ENCODE data around the gene FBXL14.

Gene FBXL14, protein sequence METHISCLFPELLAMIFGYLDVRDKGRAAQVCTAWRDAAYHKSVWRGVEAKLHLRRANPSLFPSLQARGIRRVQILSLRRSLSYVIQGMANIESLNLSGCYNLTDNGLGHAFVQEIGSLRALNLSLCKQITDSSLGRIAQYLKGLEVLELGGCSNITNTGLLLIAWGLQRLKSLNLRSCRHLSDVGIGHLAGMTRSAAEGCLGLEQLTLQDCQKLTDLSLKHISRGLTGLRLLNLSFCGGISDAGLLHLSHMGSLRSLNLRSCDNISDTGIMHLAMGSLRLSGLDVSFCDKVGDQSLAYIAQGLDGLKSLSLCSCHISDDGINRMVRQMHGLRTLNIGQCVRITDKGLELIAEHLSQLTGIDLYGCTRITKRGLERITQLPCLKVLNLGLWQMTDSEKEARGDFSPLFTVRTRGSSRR

DNA sequence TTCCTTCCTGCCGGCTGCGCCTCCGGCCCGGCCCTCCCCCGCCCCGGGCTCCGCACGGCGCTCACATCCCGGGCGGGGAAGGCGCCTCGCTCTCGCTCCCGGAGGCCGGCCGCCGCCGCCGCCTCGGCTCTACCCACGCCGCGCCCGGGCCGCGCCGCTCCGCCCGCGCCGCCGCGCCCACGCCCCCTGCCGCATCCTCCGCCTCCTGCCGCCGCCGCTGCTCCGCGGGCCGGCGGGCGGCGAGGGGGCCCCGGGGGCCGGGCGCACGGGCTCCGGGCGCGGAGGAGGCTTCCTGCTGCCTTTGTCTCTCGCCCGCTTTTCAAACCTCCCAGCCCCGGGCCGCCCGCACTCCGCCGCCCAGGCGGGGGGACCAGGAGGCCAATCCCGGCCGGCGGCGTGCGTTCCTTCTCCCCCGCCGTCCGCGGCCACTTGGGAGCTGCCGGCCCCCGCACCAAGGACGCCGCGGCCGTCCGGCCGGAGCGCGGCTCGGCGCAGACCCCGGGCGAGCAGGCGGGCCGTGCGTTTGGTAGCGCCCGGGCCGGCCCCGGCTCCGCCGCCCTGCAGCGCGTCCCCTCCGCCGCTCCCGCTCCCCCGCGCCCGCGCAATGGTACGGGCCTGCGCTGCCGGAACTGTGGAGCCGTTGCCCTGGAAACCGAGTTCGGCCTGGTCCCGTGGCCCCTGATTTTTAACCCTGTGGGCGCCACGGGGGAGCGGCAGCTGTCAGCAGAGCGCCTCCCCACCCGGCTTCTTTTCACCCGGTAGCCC, at the start of gene FBXL14:
FBXL14 (minus strand) TSS at position 321 of the 765 bp plus-strand sequence. CDS start 515 bp downstream, outside the sequence.
- H3K36me3 ChIP-seq: peaks cover 0 to 11% (median 0%) of the 10 kb centered on the region in 11 experiments; a peak in 4 of 22 replicates
- H3K27me3 ChIP-seq: no peaks in the 10 kb centered on the region
- H4K20me1 ChIP-seq: peaks cover 40 to 46% (median 45%) of the 10 kb centered on the region in 11 experiments; a peak in 21 of 22 replicates
- peak within 1 kb of the TSS; percentile 93 to 97 (median 96) for H3K9ac ChIP-seq
- peaks cover 46 to 56% (median 51%) of the 10 kb centered on the region in 10 experiments for H3K4me1 ChIP-seq
- peak within 1 kb of the TSS; percentile 81 to 95 (median 90) for H3K4me3 ChIP-seq
- no peaks in the 10 kb centered on the region for H3K9me3 ChIP-seq (replicated peaks in 1 of 11)
- TF ChIP-seq Cebpa-rat (IDR thresholded peaks at IDR 0.05): no peak
- H3K4me2 ChIP-seq: peak within 1 kb of the TSS; percentile 95 to 100 (median 99)
- H3K27ac ChIP-seq: peak within 1 kb of the TSS; percentile 94 to 97 (median 96)

DNA sequence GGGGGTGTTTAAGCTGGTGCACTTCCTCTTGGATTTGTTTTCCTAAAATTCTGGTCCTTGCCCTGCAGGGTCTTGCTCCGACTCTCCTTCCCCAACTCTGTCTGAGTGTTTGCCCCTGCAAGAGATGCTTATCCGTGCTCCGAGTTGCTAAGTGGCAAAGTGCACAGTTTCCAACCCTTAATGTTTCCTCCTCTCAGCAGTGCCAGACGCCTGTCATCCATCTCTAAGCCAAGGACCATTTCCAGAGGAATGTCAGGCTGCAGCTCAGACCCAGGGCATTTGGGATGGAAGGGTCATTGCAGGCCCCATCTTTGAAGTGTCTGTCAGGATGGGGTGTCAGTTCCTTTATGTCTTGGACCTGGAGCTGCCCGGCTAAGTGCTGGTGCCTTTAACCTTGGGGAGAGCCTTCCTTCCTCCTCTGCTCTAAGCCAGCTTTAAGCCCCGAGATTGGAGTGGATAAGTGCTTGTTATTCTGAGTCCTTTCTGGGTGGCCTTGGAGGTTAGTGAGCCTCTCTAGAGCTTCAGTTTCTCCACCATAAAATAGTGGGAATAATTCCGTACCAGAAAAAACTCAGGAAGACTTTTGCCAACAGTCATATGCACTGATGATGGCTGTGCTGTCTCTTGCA, 49.6 kb upstream of the FBXL14 start:
- no peaks in the 10 kb centered on the region for H3K27me3 ChIP-seq
- H3K36me3 ChIP-seq: no peaks in the 10 kb centered on the region
- H3K27ac ChIP-seq: no peak overlapping the region
- peaks cover 10 to 37% (median 29%) of the 10 kb centered on the region in 10 experiments for H3K4me1 ChIP-seq
- no peak overlapping the region for H3K9ac ChIP-seq
- H3K9me3 ChIP-seq (replicated peaks in 1 of 11): no peaks in the 10 kb centered on the region
- no peak for TF ChIP-seq Cebpa-rat (IDR thresholded peaks at IDR 0.05)
- no peak overlapping the region for H3K4me3 ChIP-seq
- peak overlapping the region in 3 of 11 experiments; percentile 50 to 60 (median 50); a peak in 4 of 22 replicates for H3K4me2 ChIP-seq
- H4K20me1 ChIP-seq: no peaks in the 10 kb centered on the region

DNA sequence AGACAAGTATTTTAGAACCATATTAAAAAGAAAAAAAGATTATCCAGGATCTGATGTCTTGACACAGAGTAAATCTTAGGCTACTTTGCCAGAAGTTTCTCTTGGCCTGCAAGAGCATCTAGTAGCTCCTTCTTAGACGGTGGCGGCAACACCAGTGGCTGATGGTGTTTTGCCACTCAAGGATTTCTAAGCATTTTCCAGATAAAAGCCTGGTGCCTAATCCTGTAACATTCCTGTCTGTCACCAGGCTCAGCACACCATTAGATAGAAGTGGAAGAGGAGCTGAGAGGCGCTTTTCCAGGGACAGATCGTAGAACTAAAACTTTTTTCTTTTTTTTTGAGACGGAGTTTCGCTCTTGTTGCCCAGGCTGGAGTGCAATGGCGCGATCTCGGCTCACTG, 48.7 kb upstream of the FBXL14 start:
- Histone ChIP-seq H3K4me2 (no peak overlapping the region), H3K27me3 (no peaks in the 10 kb centered on the region), H3K36me3 (no peaks in the 10 kb centered on the region), H3K4me3 (no peak overlapping the region), H3K4me1 (peaks cover 10 to 37% (median 29%) of the 10 kb centered on the region in 10 experiments), H3K27ac (no peak overlapping the region), H4K20me1 (no peaks in the 10 kb centered on the region), H3K9ac (no peak overlapping the region), H3K9me3 (replicated peaks in 1 of 11) (no peaks in the 10 kb centered on the region)
- no peak for TF ChIP-seq Cebpa-rat (IDR thresholded peaks at IDR 0.05)

DNA sequence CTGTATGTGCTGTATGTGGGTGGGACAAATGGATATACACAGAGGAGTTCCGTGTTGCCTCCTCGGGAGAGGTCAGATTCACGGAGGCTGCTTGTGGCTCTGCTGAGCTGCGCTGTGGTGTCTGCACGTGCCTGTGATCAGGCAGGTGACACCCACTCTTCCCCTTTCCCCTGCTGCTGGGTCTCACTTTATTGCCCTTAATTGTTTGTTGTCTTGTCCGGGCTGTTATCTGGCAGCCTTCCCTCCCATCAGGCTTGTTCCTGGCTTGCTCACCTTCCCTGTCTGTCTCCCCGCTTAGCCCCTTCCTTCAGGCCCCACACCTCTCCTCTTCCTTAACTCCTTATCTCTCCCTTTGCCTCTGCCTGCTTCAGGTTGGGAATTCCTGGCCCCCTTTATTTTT, 48.1 kb upstream of the FBXL14 start:
- H3K36me3 ChIP-seq: no peaks in the 10 kb centered on the region
- no peaks in the 10 kb centered on the region for H3K9me3 ChIP-seq (replicated peaks in 1 of 11)
- H3K4me2 ChIP-seq: no peak overlapping the region
- peaks cover 10 to 37% (median 28%) of the 10 kb centered on the region in 10 experiments for H3K4me1 ChIP-seq
- no peak overlapping the region for H3K4me3 ChIP-seq
- H3K27me3 ChIP-seq: no peaks in the 10 kb centered on the region
- H4K20me1 ChIP-seq: no peaks in the 10 kb centered on the region
- no peak overlapping the region for H3K27ac ChIP-seq
- TF ChIP-seq Cebpa-rat (IDR thresholded peaks at IDR 0.05): no peak
- H3K9ac ChIP-seq: no peak overlapping the region

DNA sequence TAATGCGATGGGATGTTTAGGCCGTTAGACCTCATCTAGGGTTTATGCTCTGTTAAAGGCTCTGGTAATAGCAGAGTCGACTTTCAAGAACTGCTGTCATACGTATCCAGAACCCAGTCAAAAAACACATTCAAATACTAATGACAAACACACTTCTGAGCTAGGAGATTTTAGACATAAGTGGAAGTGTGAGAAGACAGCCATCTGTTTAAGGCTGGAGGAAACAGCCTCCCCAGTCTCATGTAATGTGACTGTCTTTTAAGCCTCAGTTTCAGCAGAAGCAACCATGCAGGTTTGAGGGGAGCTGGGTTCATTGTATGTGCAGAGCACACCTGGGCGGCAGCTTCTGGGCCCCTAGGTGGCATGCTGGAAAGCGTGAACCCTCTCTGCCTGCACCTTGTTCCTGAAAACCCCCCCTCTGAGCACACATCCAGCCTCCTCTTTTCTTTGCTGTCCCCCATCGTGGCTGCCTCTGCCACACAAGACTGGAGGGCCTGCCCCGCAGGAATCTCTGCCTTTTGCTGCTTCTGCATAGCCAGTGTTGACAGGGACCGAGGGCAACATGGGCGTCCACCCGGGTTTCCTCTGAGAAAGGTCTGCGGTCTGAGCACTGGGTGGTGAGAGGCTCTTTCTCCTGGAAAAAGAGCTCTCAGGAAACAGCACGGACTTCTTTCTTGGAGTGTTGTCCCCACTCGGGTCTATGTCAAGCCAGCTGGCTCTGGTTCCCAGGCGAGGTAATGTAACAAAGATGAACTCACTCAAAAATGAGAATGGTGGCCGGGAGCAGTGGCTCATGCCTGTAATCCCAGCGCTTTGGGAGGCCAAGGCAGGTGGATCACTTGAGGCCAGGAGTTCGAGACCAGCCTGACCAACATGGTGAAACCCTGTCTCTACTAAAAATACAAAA, 46.2 kb upstream of the FBXL14 start:
- no peak overlapping the region for H3K4me3 ChIP-seq
- no peak overlapping the region; a peak in 1 of 22 replicates for H3K4me2 ChIP-seq
- no peak for TF ChIP-seq Cebpa-rat (IDR thresholded peaks at IDR 0.05)
- no peak overlapping the region for H3K27ac ChIP-seq
- H3K9ac ChIP-seq: no peak overlapping the region
- peaks cover 6 to 34% (median 13%) of the 10 kb centered on the region in 10 experiments for H3K4me1 ChIP-seq
- no peaks in the 10 kb centered on the region for H4K20me1 ChIP-seq
- no peaks in the 10 kb centered on the region for H3K36me3 ChIP-seq
- H3K9me3 ChIP-seq (replicated peaks in 1 of 11): no peaks in the 10 kb centered on the region
- no peaks in the 10 kb centered on the region for H3K27me3 ChIP-seq

DNA sequence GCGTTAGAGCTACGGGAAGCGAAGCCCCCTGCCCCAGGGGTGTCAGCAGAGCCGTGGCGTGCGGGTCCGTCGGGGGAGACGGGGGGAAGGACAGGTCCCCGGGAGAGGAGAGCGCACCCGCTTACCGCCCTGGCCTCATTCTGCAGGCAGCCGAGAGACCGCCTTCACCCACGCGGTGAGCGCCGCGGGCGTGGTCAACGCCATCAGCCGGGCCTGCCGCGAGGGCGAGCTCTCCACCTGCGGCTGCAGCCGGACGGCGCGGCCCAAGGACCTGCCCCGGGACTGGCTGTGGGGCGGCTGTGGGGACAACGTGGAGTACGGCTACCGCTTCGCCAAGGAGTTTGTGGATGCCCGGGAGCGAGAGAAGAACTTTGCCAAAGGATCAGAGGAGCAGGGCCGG, 45.2 kb upstream of the FBXL14 start:
- no peak for TF ChIP-seq Cebpa-rat (IDR thresholded peaks at IDR 0.05)
- Histone ChIP-seq H3K4me1 (peaks cover 1 to 34% (median 4%) of the 10 kb centered on the region in 10 experiments), H3K9ac (no peak overlapping the region), H4K20me1 (no peaks in the 10 kb centered on the region), H3K27ac (no peak overlapping the region), H3K27me3 (0 out of 22 replicates have a peak, but pooled peaks cover 0 to under 1% (median 0%) of the 10 kb centered on the region in 11 experiments), H3K4me3 (no peak overlapping the region), H3K4me2 (no peak overlapping the region), H3K9me3 (replicated peaks in 1 of 11) (no peaks in the 10 kb centered on the region), H3K36me3 (no peaks in the 10 kb centered on the region)

DNA sequence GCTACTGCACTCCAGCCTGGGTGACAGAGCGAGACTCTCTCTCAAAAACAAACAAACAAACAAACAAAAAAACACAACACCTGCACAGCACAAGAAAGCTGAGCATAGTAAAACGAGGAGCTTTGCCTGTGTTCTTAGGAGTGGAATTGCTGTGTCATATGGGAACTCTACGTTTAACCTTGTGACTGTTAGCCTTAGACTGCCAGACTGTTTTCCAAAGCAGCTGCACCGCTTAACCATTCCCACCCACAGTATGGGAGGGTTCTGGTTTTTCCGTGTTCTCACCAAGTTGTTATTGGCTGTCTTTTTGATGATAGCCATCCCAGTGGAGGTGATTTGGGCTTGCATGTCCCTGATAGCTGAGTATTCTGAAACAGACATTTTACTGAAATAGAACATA, 43.8 kb upstream of the FBXL14 start:
- H3K27me3 ChIP-seq: peaks cover 4 to 13% (median 12%) of the 10 kb centered on the region in 11 experiments; a peak in 20 of 22 replicates
- TF ChIP-seq Cebpa-rat (IDR thresholded peaks at IDR 0.05): no peak
- H3K9ac ChIP-seq: no peak overlapping the region
- no peak overlapping the region for H3K27ac ChIP-seq
- H3K4me2 ChIP-seq: no peak overlapping the region
- H3K9me3 ChIP-seq (replicated peaks in 1 of 11): no peaks in the 10 kb centered on the region
- no peak overlapping the region for H3K4me3 ChIP-seq
- no peaks in the 10 kb centered on the region for H4K20me1 ChIP-seq
- H3K4me1 ChIP-seq: peaks cover 0 to 44% (median 5%) of the 10 kb centered on the region in 10 experiments; a peak in 9 of 20 replicates
- no peaks in the 10 kb centered on the region for H3K36me3 ChIP-seq
